ENCODE results near the gene ACTA1.

The ACTA1 gene

DNA sequence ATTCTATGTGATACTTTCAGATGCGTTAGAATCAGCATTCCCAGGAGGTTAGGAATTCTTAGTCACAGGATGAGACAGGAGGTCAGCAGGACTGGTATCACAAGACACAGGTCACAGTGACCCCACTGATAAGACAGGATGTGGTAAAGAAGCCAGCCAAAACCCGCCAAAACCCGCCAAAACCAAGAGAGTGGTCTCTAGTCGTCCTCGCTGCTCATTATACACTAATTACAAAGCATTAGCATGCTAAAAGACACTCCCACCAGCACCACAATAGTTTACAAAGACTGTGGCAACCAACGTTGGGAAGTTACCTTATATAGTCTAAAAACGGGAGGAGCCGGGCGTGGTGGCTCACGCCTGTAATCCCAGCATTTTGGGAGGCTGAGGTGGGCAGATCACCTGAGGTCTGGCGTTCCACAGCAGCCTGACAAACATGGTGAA is 13.9 kb upstream of the ACTA1 start:
- no peak overlapping the region for H3K4me3 ChIP-seq (ENCODE audit: low read depth in 1 of 2, low read length in 2 of 2)
- no peak overlapping the region for H3K27ac ChIP-seq (ENCODE audit: low read length)
- no peak overlapping the region for H3K4me2 ChIP-seq (ENCODE audit: insufficient read depth, low read length)
- no peaks in the 10 kb centered on the region for H3K27me3 ChIP-seq (ENCODE audit: insufficient read depth, low read length, poor library complexity)
- no peaks in the 10 kb centered on the region for H4K20me1 ChIP-seq (ENCODE audit: insufficient read depth, low read length)
- no peak overlapping the region for H2AFZ ChIP-seq (ENCODE audit: low read depth, low read length)
- DNase-seq (no peak), ATAC-seq (ENCODE audit: insufficient read depth, low read depth) (no peak)
- H3K9me3 ChIP-seq (ENCODE audit: insufficient read depth, low read length, severe bottlenecking), result no peaks in the 10 kb centered on the region
- H3K36me3 ChIP-seq (ENCODE audit: insufficient read depth, low read length), result peaks cover 63% of the 10 kb centered on the region
- H3K4me1 ChIP-seq (ENCODE audit: insufficient read depth, low read length), result no peaks in the 10 kb centered on the region
- H3K79me2 ChIP-seq (ENCODE audit: insufficient read depth, low read length), result no peaks in the 10 kb centered on the region
- TF ChIP-seq, protein P1, sequence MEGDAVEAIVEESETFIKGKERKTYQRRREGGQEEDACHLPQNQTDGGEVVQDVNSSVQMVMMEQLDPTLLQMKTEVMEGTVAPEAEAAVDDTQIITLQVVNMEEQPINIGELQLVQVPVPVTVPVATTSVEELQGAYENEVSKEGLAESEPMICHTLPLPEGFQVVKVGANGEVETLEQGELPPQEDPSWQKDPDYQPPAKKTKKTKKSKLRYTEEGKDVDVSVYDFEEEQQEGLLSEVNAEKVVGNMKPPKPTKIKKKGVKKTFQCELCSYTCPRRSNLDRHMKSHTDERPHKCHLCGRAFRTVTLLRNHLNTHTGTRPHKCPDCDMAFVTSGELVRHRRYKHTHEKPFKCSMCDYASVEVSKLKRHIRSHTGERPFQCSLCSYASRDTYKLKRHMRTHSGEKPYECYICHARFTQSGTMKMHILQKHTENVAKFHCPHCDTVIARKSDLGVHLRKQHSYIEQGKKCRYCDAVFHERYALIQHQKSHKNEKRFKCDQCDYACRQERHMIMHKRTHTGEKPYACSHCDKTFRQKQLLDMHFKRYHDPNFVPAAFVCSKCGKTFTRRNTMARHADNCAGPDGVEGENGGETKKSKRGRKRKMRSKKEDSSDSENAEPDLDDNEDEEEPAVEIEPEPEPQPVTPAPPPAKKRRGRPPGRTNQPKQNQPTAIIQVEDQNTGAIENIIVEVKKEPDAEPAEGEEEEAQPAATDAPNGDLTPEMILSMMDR (IDR thresholded peaks at IDR 0.05; ENCODE audit: borderline replicate concordance, extremely low read depth, low read length, poor library complexity, severe bottlenecking), result no peak
- TF ChIP-seq EZH2 (IDR thresholded peaks at IDR 0.05; ENCODE audit: borderline replicate concordance, low read depth, low read length, severe bottlenecking), result no peak
- no peak overlapping the region for H3K9ac ChIP-seq (ENCODE audit: low read depth, low read length)

DNA sequence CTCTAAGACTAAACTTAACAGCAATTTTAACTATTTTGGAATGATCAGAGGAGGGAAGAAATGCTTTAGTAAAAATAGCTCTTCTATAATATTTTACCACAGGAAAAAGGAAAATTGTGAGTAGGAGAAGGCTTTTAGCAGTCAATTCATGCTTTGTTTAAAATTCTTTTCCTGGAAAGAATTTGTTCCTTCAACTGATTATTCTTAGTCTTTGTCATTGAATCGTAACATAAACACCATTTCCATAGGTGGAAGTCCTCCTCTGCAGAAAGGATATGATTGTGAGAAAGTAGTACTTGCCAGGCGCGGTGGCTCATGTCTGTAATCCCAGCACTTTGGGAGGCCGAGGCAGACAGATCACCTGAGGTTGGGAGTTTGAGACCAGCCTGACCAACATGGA is 11.9 kb upstream of the ACTA1 start:
- Histone ChIP-seq H3K4me1 (ENCODE audit: insufficient read depth, low read length) (no peaks in the 10 kb centered on the region), H2AFZ (ENCODE audit: low read depth, low read length) (no peak overlapping the region), H3K27ac (ENCODE audit: low read length) (no peak overlapping the region), H3K36me3 (ENCODE audit: insufficient read depth, low read length) (peaks cover 62% of the 10 kb centered on the region), H3K9me3 (ENCODE audit: insufficient read depth, low read length, severe bottlenecking) (no peaks in the 10 kb centered on the region), H3K79me2 (ENCODE audit: insufficient read depth, low read length) (no peaks in the 10 kb centered on the region), H3K4me2 (ENCODE audit: insufficient read depth, low read length) (no peak overlapping the region), H3K4me3 (ENCODE audit: low read depth in 1 of 2, low read length in 2 of 2) (no peak overlapping the region), H3K27me3 (ENCODE audit: insufficient read depth, low read length, poor library complexity) (no peaks in the 10 kb centered on the region), H4K20me1 (ENCODE audit: insufficient read depth, low read length) (no peaks in the 10 kb centered on the region), H3K9ac (ENCODE audit: low read depth, low read length) (no peak overlapping the region)
- DNase-seq (no peak), ATAC-seq (ENCODE audit: insufficient read depth, low read depth) (no peak)
- TF ChIP-seq, protein P1 (IDR thresholded peaks at IDR 0.05; ENCODE audit: borderline replicate concordance, extremely low read depth, low read length, poor library complexity, severe bottlenecking), result no peak
- no peak for TF ChIP-seq EZH2 (IDR thresholded peaks at IDR 0.05; ENCODE audit: borderline replicate concordance, low read depth, low read length, severe bottlenecking)

DNA sequence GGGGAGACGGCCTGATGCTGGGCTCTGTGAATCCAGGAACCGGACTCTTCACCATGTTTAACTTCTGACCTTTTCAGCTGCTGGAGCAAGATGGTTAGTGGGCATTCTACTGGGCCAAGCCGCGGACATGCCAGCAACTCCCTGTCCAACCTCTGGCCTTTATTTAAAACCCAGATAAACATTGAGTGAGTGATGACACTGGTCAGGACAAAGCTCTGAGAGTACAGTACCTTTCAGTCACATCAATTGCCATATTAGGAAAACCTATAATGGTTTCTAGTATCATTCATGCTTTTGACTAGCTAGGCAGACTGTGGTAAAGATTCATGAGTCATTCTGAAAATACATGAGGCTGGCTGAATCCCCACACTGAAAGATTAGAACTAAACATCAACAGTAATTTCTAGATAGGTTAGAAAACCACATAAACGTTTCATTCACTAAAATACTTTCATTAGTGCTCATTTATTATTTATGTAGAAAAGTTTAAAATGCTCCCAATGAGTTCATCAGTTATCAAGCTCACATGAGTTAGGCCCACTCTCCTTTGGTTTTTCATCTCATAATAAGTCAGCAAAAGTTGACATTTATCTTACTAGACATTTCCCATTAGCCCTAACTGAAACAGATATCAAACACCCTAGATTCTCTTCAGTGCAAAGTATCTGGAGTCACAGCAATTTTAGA is 7.1 kb upstream of the ACTA1 start:
- H3K4me1 ChIP-seq (ENCODE audit: insufficient read depth, low read length), result no peaks in the 10 kb centered on the region
- TF ChIP-seq, protein P1 (IDR thresholded peaks at IDR 0.05; ENCODE audit: borderline replicate concordance, extremely low read depth, low read length, poor library complexity, severe bottlenecking), result no peak
- no peak for TF ChIP-seq EZH2 (IDR thresholded peaks at IDR 0.05; ENCODE audit: borderline replicate concordance, low read depth, low read length, severe bottlenecking)
- H3K9me3 ChIP-seq (ENCODE audit: insufficient read depth, low read length, severe bottlenecking), result no peaks in the 10 kb centered on the region
- H3K36me3 ChIP-seq (ENCODE audit: insufficient read depth, low read length), result peaks cover 48% of the 10 kb centered on the region
- H3K27ac ChIP-seq (ENCODE audit: low read length), result no peak overlapping the region
- no peak for DNase-seq
- no peak overlapping the region for H3K4me2 ChIP-seq (ENCODE audit: insufficient read depth, low read length)
- no peak overlapping the region for H2AFZ ChIP-seq (ENCODE audit: low read depth, low read length)
- H4K20me1 ChIP-seq (ENCODE audit: insufficient read depth, low read length), result no peaks in the 10 kb centered on the region
- no peak overlapping the region for H3K4me3 ChIP-seq (ENCODE audit: low read depth in 1 of 2, low read length in 2 of 2)
- no peak overlapping the region for H3K9ac ChIP-seq (ENCODE audit: low read depth, low read length)
- H3K27me3 ChIP-seq (ENCODE audit: insufficient read depth, low read length, poor library complexity), result no peaks in the 10 kb centered on the region
- no peaks in the 10 kb centered on the region for H3K79me2 ChIP-seq (ENCODE audit: insufficient read depth, low read length)
- ATAC-seq (ENCODE audit: insufficient read depth, low read depth), result no peak

All from DND-41 (cell line).